C4-2B (cell line): ENCODE data around the gene DHX34.

Experiments used
- CTCF ChIP-seq: fragments of 450-650 bp; conservative IDR thresholded peaks from 2 replicates; pipeline ENCODE4 v1.5.1; 2017; ENCODE audit warnings: mild to moderate bottlenecking
- ZFX ChIP-seq: fragments of 450-650 bp; IDR thresholded peaks from 2 replicates; pipeline ENCODE4 v1.6.1; 2017

- no peak for TF ChIP-seq CTCF
- TF ChIP-seq ZFX, result no peak
These were observed 28.1 kb downstream of the DHX34 start for GRCh38 chr19:47377208-47377701.
